Measurements from ENCODE around the gene MOB3A. TPM values are rescaled to one million over a fixed set of nuclear protein-coding genes. Genes with fewer than 3 reads are reported as not detected.

MOB3A gene
- total and polyA plus RNA-seq, 10 of the 15 experiments (the other 5 are each of a cell fraction or from before 2014, with no cell fraction given), result 7.5 to 229 (median 79.4) TPM

- TF ChIP-seq SMAD1 (IDR thresholded peaks at IDR 0.05; ENCODE audit: low read depth, partially characterized antibody), result no peak
- peak; percentile 97 for TF ChIP-seq ZNF687 (IDR thresholded peaks at IDR 0.05)
- no peak for TF ChIP-seq JUNB (IDR thresholded peaks at IDR 0.05)
- TF ChIP-seq LARP7 (IDR thresholded peaks at IDR 0.05), result peak; percentile 100
- no peak for TF ChIP-seq ZBTB33 (IDR thresholded peaks at IDR 0.05)
- no peak for TF ChIP-seq FOXM1 (IDR thresholded peaks at IDR 0.05; ENCODE audit: low read depth, low read length)
- peak; percentile 92; the same call in 1 of the 2 replicates for TF ChIP-seq PML (IDR thresholded peaks at IDR 0.05; ENCODE audit: low read length)
- peak; percentile 22; the same call in 1 of the 2 replicates for TF ChIP-seq SMC3 (IDR thresholded peaks at IDR 0.05; ENCODE audit: borderline replicate concordance, low read length)
- TF ChIP-seq MEF2B (IDR thresholded peaks at IDR 0.05; ENCODE audit: partially characterized antibody, poor library complexity, severe bottlenecking), result peak; percentile 35
- no peak for TF ChIP-seq ZBTB40 (IDR thresholded peaks at IDR 0.05; ENCODE audit: borderline replicate concordance)
- TF ChIP-seq KAT2A (conservative IDR thresholded peaks at IDR 0.05; ENCODE audit: control insufficient read depth, low read depth, low read length), result no peak
- no peak for TF ChIP-seq IRF4 (IDR thresholded peaks at IDR 0.05; ENCODE audit: low read depth, low read length)
- TF ChIP-seq POLR2A (IDR thresholded peaks at IDR 0.05; ENCODE audit: low read depth, low read length), result peak; percentile 98
- TF ChIP-seq TCF3 (IDR thresholded peaks at IDR 0.05; ENCODE audit: borderline replicate concordance, insufficient read depth, low read depth, low read length), result peak; percentile 97
- TF ChIP-seq EP300 (IDR thresholded peaks at IDR 0.05; ENCODE audit: borderline replicate concordance in 1 of 2, control insufficient read depth in 1 of 2, low read depth in 2 of 2, low read length in 2 of 2), result no peak
- no peak for TF ChIP-seq FOXK2 (IDR thresholded peaks at IDR 0.05)
- TF ChIP-seq NBN (IDR thresholded peaks at IDR 0.05), result peak; percentile 19; the same call in 1 of the 2 replicates
- TF ChIP-seq KDM1A (IDR thresholded peaks at IDR 0.05; ENCODE audit: borderline replicate concordance), result peak; percentile 96
- TF ChIP-seq BCL3 (IDR thresholded peaks at IDR 0.05; ENCODE audit: borderline replicate concordance, insufficient read depth, low read depth, low read length, poor library complexity, severe bottlenecking), result no peak
Measured at GRCh38 chr19:2050991-2051772, 44.9 kb downstream of the MOB3A start, which contains the start of gene MKNK2 (continued).

Data from GM12878 (cell line).